Endometrial microvascular endothelial cells (primary cell): ENCODE measurements around the gene PADI6. TPM values are rescaled to one million over a fixed set of nuclear protein-coding genes. Genes with fewer than 3 reads are reported as not detected.

ENCODE experiments used
- in situ Hi-C: cut with HindIII; loops from 2 replicates; pipeline ENCODE4 v1.10.0; 2017; ENCODE audit warnings: low sequenced_read_pairs, low pct_unique_long_range_greater_than_20kb; ENCODE audit errors: inconsistent ontology term
- total RNA-seq: library from RNA; depleted of rRNA; stranded (reverse); fragments of >200 nt; gene quantifications from one replicate; pipeline ENCODE4 v1.2.3, GENCODE V29; 2015; ENCODE audit errors: inconsistent ontology term

PADI6 gene
- total RNA-seq, 1 donor from 2014 or later = not detected

DNA sequence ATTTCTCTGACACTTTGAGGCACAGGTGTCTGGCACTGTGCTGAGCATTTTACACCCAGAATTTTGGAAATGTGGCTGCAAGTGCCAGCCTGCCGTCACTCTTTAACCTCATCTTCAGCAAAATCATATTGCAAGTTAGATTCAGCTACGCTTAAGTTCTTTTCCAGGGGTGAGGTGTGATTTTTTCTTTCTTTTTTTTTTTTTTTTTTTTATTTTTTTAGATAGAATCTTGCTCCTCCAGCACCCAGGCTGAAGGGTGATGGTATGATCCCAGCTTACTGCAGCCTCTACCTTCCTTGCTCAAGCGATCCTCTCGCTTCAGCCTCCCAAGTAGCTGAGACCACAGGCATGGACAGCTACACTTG lies 70.0 kb downstream of the PADI6 start:
- in situ Hi-C loops = no loop called here

DNA sequence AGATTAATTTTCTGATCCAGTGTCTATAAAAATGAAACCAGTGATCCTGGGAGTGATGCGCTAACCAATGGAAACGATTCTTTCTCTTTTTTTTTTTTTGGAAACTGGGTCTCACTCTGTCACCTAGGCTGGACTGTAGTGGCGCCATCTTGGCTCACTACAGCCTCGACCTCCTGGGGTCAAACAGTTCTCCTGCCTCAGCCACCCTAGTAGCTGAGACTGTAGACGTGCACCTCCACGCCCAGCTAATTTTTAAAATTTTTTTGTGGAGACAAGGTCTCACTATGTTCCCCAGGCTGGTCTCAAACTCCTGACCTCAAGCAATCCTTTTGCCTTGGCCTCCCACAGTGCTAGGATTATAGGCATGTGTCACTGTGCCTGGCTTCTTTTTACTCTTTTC lies 70.8 kb downstream of the PADI6 start:
- in situ Hi-C loops = no loop called here

DNA sequence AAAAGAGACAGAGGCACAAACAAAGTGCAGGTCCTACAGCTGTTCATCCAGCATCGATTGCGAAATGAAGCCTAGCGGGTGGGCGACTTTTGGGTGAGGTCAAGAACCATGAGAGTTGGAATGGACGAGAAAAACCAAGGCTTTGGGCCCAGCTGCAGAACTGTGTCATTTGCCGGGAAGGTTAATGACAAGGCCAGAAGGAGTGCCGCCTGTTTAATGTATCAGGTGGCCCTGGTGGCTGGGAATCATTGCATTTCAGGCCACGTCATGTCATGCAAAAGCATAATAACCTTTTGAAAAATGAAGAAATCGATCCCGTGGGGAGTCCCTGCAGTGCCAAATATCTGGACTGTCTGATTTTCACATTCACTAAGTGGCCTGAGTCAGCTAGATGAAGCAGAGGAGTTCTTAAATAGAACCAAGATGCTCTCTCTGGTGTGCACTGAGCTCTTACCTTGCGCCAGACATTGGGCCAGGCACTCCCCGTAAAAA lies 75.6 kb downstream of the PADI6 start:
- in situ Hi-C loops = no loop called here

Other genes starting within 250 kb of the PADI6 start
- not detected for gene PADI1, start 167.1 kb upstream of the PADI6 start, total RNA-seq
- gene PADI3, start 123.1 kb upstream of the PADI6 start, total RNA-seq = not detected
- not detected for gene PADI4, start 64.0 kb upstream of the PADI6 start, total RNA-seq
- gene RCC2, start 67.5 kb downstream of the PADI6 start, total RNA-seq = 83.1 TPM
- 6.1 TPM for gene ARHGEF10L, start 167.5 kb downstream of the PADI6 start, total RNA-seq